NCI-H524 (cell line): ENCODE data around the gene HSPB8.
A peak's percentile ranks its signal among the peaks of the same experiment; 100 is the strongest.

Experiments
- DNase-seq, 2 experiments: peaks; one replicate each; lab custom pipeline; 2025; lab: John Stamatoyannopoulos, UW

HSPB8 gene

GRCh38 chr12:119178544-119179334, at the start of gene HSPB8:
Gene HSPB8 (plus strand): TSS chr12:119178931. CDS start chr12:119179313, 382 bp downstream.
- DNase-seq = peak in 1 of 2 experiments; percentile 59

DNA sequence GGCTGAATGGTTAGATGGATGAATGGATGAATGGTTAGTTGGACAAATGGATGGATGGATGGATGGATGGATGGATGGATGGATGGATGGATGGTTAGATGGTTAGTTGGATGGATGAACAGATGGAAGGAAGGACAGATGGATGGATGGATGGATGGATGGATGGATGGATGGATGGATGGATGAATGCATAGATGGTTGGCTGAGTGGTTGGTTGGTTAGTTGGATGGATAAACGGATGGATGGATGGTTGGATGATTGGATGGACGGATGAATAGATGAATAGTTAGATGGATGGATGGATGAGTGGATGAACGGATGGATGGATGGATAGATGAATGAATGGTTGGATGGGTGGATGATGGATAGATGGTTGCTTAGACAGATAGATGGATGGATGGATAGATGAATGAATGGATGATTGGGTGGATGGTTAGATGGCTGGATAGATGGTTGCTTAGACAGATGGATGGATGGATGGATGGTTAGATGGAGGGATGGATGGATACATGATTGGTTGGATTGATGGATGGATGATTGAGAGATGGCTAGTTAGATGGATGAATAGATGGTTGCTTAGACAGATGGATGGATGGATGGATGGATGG, 48.8 kb upstream of the HSPB8 start:
- no peak for DNase-seq

- DNase-seq = no peak
These were observed 48.2 kb upstream of the HSPB8 start for GRCh38 chr12:119130523-119130922.

DNA sequence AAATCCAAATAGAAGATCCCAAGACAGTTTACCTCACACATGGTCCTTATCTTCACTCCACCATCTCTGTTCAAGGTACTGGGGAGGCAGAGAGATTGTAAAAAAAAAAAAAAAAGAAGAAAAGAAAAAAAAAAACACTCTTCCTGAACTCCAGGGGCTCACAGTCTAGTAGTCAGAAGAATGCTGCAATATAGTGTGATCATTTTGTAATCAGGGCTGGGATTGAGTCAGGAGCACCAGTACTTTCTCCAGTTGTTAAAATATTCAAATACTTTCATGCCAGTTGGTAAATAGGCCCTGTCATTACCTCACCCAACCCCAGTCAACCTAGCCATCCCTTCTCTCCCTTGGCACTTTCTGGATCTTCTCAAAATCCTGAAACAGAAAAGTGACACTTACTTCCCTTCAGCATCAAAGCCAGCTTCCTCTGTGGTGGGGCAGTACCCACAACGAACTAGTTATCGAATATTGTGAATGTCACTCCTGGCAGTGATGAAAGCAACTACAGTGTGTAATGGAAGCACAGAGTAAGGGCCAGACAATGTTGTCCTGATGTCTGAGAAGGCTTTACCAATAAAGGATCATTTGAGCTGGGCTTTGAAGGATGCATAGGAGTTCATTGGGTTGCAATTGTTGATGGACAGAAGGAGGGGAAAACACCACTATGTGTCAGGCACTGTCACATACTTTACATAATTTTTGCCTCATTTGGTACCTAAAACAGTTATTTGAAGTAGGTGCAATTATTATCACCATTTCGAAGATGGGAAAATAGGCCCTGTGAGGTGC, 44.3 kb upstream of the HSPB8 start:
- DNase-seq = no peak

- DNase-seq = no peak
These were observed 41.8 kb upstream of the HSPB8 start for GRCh38 chr12:119136811-119137410.

DNA sequence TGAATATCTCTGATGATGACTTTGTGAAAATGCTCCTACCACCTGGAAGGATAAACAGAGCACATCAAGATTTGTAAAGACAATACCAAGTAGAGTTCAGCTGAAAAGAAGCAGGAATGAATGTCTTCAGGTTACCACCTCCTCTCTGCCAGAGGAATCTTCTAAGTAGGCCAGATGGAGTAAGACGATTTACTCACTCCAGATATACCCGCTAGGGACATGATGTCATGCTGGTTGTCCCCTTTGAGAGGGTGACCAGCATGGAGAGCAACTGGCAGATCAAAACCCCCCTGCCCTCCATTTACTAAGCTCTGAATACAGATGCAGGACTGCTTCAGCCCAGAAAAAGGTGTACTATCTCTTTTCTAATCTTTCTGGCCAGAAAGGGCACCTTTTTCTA, 39.3 kb upstream of the HSPB8 start:
- DNase-seq = peak; percentile 19 to 20

DNA sequence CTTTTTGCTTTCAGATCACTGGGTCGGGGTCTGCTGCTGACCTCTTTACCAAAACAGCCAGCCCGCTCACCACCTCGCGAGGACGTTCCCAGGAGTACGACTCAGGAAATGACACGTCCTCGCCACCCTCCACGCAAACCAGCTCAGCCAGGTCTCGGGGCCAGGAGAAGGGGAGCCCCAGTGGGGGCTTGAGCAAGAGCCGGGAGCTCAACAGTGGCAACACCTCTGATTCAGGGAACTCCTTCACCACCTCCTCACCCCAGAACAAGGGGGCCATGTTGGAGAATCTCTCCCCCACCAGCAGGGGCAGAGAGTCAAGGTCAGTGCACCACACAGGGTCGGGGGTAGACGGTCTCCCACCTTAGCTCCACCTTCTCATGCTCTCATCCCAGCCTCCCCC, 33.4 kb upstream of the HSPB8 start:
- DNase-seq = no peak

- DNase-seq = no peak
These were observed 30.8 kb upstream of the HSPB8 start for GRCh38 chr12:119147847-119148448.

GRCh38 chr12:119149270-119149669, 29.5 kb upstream of the HSPB8 start:
- DNase-seq = no peak

DNA sequence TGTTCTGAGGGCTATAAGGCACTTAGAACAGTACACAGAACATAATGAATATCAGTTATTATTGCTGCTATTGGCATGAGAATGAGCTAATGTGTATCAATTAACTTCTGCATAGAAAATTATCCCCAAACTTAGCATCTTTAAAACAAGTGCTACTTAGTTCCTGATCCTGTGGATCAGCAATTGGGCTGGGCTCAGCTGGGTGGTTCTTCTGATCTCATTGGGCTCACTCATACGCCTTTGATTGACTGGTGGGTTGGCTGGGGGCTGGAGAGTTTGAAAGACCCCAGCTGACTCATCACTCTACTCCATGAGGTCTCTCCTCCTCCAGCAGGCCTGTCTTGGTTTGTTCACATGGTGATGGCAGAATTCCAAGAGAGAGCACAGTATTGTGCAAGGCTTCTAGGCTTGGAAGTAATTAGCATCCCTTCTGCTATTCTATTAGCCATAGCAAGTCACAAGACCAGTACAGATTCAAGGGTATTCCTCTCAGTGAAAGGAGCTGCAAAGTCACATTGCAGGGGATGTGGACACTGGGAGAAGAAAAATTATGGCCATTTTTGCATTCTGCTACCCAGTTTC, 27.2 kb upstream of the HSPB8 start:
- no peak for DNase-seq

DNA sequence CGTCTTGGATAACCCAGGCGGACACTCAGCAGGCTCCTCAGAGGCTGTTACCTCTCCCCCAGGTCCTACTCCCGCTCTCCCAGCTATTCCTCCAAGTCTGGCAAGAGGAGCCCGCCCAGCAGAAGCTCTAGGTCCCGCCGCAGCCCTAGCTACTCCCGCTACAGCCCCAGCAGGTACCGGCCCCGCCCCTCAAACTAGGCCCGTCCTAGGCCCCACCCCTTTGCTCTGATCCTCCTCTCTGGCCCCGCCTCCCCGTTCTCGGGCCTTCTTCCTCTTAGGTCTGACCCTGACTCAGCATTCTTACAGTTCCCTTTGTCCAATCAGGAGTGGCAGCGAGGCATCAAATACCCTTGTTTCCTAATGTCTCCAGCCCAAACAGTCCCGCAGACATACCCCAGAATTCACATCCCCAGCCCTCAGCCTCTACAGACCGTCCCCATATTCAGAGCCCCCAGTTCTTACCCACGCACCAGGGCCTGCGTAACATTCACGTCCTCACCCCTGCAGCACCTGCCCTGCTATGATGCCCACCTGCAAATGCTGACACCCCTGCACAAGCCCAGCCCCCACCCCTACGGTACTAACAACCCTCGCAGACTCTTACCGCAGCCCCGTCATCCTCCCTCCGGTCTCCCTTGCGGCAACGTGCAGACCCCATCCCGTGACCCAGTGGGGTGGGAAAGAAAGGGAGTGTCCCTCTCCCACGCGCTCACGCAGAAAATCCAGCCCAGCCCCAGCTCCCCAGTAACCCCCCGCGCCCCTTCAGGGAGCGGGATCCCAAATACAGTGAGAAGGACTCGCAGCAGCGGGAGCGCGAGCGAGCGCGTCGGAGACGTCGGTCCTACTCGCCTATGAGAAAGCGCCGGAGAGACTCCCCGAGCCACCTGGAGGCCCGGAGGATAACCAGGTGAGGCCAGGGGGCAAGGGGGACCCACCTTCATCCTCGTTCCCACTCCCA, 25.0 kb upstream of the HSPB8 start:
- DNase-seq = no peak

- no peak for DNase-seq
These were observed 24.3 kb upstream of the HSPB8 start for GRCh38 chr12:119154435-119154818.

DNA sequence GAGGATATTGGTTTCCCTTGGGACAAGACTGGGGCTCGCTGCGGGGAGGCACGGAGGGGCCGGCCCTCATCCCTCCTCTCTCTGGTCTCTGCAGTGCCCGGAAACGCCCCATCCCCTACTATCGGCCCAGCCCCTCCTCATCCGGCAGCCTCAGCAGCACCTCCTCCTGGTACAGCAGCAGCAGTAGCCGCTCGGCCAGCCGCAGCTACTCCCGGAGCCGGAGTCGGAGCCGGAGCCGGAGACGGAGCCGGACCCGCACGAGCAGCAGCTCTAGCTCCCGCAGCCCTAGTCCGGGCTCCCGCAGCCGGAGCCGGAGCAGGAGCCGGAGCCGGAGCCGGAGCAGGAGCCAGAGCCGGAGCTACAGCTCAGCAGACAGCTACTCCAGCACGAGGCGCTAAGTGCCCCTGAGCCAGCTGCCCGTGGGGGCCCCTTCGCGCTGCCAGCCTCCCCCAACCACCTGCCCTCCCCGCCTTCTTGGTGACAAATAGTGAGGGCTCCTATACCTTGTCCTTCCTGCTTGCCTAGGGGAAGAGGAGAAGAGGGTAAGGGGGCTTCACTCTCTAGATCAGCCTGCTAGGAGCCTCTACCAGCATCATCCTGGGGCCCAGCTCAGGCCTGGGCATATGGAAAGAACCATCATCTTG, 22.2 kb upstream of the HSPB8 start:
- DNase-seq = no peak

DNA sequence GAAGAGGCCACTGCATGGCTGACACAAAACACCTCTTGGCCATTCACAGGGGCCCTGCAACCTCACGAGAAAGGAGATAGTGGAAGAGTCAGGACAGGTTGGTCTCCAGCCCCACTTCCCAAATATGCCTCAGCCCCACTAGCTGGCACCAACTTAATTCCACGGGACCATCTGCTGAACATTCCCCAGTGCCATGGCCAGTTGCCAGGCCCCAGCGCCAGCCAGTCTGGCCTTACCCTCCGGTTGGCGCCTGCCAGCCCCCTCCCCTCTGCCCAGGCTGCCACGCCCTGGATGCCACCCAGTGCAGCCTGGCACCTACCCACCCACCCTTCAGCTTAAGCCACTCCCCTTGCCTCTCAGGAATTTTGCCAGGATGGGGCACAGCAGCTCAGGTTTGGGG, 21.2 kb upstream of the HSPB8 start:
- peak; percentile 79 to 83 for DNase-seq

GRCh38 chr12:119157978-119158377, 20.8 kb upstream of the HSPB8 start:
- peak; percentile 85 for DNase-seq

DNA sequence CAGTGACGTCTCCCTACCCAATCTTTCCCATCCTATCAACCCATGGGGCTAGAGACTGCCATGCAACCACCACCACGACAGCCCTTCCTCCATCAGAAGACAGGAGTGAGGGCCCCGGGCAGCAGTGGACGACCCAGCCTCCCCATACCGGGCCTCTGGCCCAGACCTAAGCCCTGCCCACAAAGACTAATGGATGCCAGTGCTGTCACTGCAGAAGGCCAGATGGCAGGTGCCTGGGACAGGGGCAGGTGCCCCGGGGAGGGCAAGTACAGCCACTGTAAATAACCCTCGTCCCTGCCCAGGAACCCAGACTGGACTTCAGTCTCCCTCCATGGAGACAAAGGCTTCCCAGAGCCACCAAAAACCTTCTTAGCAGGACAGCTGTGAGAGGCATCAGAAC, 20.3 kb upstream of the HSPB8 start:
- DNase-seq = peak; percentile 17 to 27

DNA sequence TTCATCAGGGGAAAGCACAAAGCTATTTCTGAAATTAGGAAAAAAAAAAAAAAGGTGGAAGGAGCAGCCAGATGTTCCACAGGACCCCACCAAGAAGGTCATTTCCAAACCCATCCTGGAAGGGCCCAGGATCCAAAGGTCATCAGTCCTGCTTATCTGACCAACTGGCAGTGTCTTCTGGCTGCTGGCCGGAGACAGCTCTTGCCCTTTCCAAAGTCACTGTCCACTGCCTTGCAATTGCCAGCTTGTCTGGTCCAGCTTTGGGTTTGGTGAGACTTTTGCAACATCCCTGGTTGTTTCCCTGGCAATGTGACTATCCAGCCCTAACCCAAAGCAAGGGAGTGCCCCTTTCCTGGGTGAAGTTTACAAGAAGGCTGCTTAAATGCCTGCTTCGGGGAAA, 18.9 kb upstream of the HSPB8 start:
- DNase-seq = no peak

- no peak for DNase-seq
These were observed 10.8 kb upstream of the HSPB8 start for GRCh38 chr12:119167902-119168301.

DNA sequence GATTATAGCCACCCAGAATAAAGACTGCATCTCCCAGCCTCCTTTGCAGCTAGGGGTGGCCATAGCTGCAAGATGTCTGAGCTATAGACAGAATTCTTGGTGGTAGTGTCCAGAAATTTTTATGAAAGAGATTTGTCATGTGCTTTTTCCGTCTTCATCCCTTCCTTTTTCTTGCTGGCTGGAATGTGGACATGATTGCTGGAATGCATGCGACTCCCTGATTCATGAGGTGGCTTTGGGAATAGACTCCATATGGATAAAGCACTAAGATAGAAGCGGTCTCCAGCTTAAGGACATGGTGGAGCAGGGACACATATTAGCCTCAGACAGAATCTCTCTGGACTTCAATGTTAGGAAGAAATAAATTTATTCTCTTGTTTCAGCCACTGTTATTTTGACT, 10.0 kb upstream of the HSPB8 start:
- DNase-seq = no peak

DNA sequence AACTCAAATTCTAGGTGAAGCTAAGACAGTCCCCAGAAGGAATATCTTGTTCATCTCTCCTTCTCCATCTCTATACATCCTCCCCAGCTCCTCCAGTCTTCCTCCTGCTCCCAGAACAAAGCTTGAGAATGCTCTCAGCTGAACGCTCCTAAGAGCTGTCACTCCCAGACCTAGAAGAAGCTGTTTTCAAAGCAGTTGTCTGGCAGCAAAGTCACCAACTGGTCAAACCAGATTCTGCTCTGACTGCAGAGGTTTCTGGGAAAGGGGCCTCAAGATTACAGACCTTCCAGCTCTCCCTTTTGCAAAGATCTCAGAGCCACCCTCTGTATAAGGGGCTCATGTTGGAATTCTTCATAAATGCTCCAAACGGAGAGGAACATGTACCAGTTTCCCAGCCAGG, 9.6 kb upstream of the HSPB8 start:
- DNase-seq = no peak
